GM23338 (cell line): ENCODE results near the gene PTPN5. TPM values are rescaled to one million over a fixed set of nuclear protein-coding genes. Genes with fewer than 3 reads are reported as not detected.

Source experiments
- ATAC-seq: fragments of 200-7000 bp; cut with Tn5 transposase; 3 replicates; pipeline ENCODE4 v1.9.1; 2020
- DNase-seq: peaks from one replicate; pipeline ENCODE4 v3.0.0-alpha.2; 2015; ENCODE audit warnings: low spot score
- H2AFZ ChIP-seq: fragments of 200-600 bp; sonication (generic); 2 replicates; pipeline ENCODE4 v1.8.0; 2016; ENCODE audit warnings: antibody characterized with exemption, mild to moderate bottlenecking, moderate library complexity
- H3F3A ChIP-seq: fragments of 200-600 bp; sonication (generic); replicated peaks from 2 replicates; pipeline ENCODE4 v1.8.0; 2017; ENCODE audit warnings: antibody characterized with exemption, mixed run types, low read depth
- H3K27ac ChIP-seq: fragments of 200-600 bp; sonication (generic); 2 replicates; pipeline ENCODE4 v1.6.1; 2016; ENCODE audit warnings: low read depth
- H3K27me3 ChIP-seq: fragments of 200-600 bp; sonication (generic); 2 replicates; pipeline ENCODE4 v1.8.0; 2016; ENCODE audit warnings: mild to moderate bottlenecking, mixed run types, moderate library complexity; ENCODE audit not compliant: insufficient read depth
- H3K36me3 ChIP-seq: fragments of 200-600 bp; sonication (generic); 2 replicates; pipeline ENCODE4 v1.8.0; 2016; ENCODE audit warnings: mild to moderate bottlenecking; ENCODE audit not compliant: insufficient read depth
- H3K4me1 ChIP-seq: fragments of 200-600 bp; sonication (generic); 2 replicates; pipeline ENCODE4 v1.8.0; 2016; ENCODE audit warnings: mild to moderate bottlenecking, moderate library complexity; ENCODE audit not compliant: insufficient read depth
- H3K4me2 ChIP-seq: fragments of 200-600 bp; sonication (generic); 2 replicates; pipeline ENCODE4 v1.7.1; 2017; ENCODE audit warnings: mixed run types
- H3K4me3 ChIP-seq: fragments of 200-600 bp; sonication (generic); 2 replicates; pipeline ENCODE4 v1.6.1; 2016; ENCODE audit warnings: mixed run types
- H3K79me2 ChIP-seq: fragments of 200-600 bp; sonication (generic); replicated peaks from 2 replicates; pipeline ENCODE4 v1.8.0; 2017; ENCODE audit warnings: mild to moderate bottlenecking; ENCODE audit not compliant: insufficient read depth
- H3K9me2 ChIP-seq: fragments of 200-600 bp; sonication (generic); 2 replicates; pipeline ENCODE4 v1.8.0; 2017; ENCODE audit not compliant: insufficient read depth
- H4K20me1 ChIP-seq: fragments of 200-600 bp; sonication (generic); replicated peaks from 2 replicates; pipeline ENCODE4 v1.8.0; 2017; ENCODE audit warnings: mild to moderate bottlenecking; ENCODE audit not compliant: insufficient read depth
- H3K27ac Mint-ChIP-seq: 2 replicates; pipeline ENCODE4 v1.8.0; 2020; ENCODE audit warnings: inconsistent platforms, mild to moderate bottlenecking, moderate library complexity, mixed read lengths
- H3K27me3 Mint-ChIP-seq: 3 replicates; pipeline ENCODE4 v1.8.0; 2022; ENCODE audit warnings: low read depth, mild to moderate bottlenecking, moderate library complexity, mixed read lengths, inconsistent platforms; ENCODE audit not compliant: insufficient read depth, poor library complexity
- H3K36me3 Mint-ChIP-seq: 3 replicates; pipeline ENCODE4 v1.8.0; 2021; ENCODE audit warnings: low read depth, mild to moderate bottlenecking, inconsistent platforms, moderate library complexity, mixed read lengths
- H3K4me1 Mint-ChIP-seq: 3 replicates; pipeline ENCODE4 v1.8.0; 2020; ENCODE audit warnings: mild to moderate bottlenecking, inconsistent platforms, mixed read lengths
- H3K4me3 Mint-ChIP-seq: 3 replicates; pipeline ENCODE4 v1.8.0; 2021; ENCODE audit warnings: moderate library complexity, mild to moderate bottlenecking, inconsistent platforms, mixed read lengths
- H3K9me3 Mint-ChIP-seq: 3 replicates; pipeline ENCODE4 v1.8.0; 2020; ENCODE audit warnings: moderate library complexity, mild to moderate bottlenecking, inconsistent platforms, mixed read lengths
- CREB1 ChIP-seq: fragments of 250-450 bp; sonication (Bioruptor Pico); IDR thresholded peaks from 2 replicates; pipeline ENCODE4 v1.5.0; 2020; ENCODE audit warnings: low read depth, mild to moderate bottlenecking, moderate library complexity
- EZH2 ChIP-seq: fragments of 200-600 bp; sonication (generic); IDR thresholded peaks from one replicate; pipeline ENCODE4 v1.8.0; 2017; ENCODE audit warnings: antibody characterized with exemption, mild to moderate bottlenecking, low read depth; ENCODE audit not compliant: unreplicated experiment
- EZH2phosphoT487 ChIP-seq: fragments of 200-600 bp; sonication (generic); IDR thresholded peaks from one replicate; pipeline ENCODE4 v1.8.1; 2018; ENCODE audit warnings: antibody characterized with exemption; ENCODE audit not compliant: unreplicated experiment
- JUNB ChIP-seq: IDR thresholded peaks from one replicate; pipeline ENCODE4 v1.6.1; 2016; ENCODE audit warnings: antibody characterized with exemption; ENCODE audit not compliant: unreplicated experiment
- NANOG ChIP-seq: IDR thresholded peaks from 2 replicates; pipeline ENCODE4 v1.6.1; 2016; ENCODE audit warnings: antibody characterized with exemption, borderline replicate concordance
- POLR2AphosphoS5 ChIP-seq: IDR thresholded peaks from 2 replicates; pipeline ENCODE4 v1.6.1; 2016; ENCODE audit warnings: antibody characterized with exemption, low read depth
- STAT1 ChIP-seq: IDR thresholded peaks from one replicate; pipeline ENCODE4 v1.6.1; 2016; ENCODE audit warnings: antibody characterized with exemption; ENCODE audit not compliant: unreplicated experiment
- ZNF114 ChIP-seq: fragments of 250-450 bp; sonication (Bioruptor Pico); IDR thresholded peaks from 2 replicates; pipeline ENCODE4 v1.5.0; 2020; ENCODE audit warnings: mild to moderate bottlenecking, moderate library complexity
- polyA plus RNA-seq: library from polyadenylated mRNA; unstranded; fragments of >200 nt; fragmentation: Nextera tagmentation; extraction: Ambion mirVana; gene quantifications from 2 replicates; pipeline ENCODE4 v1.2.1, GENCODE V29; 2016
- total RNA-seq: library from RNA; depleted of rRNA; stranded (reverse); fragments of >200 nt; shearing (Covaris generic); gene quantifications from 2 replicates; pipeline ENCODE4 v1.2.3, GENCODE V29; 2014
- TF ChIP-seq, protein P1 (sequence below): fragments of 250-450 bp; sonication (Bioruptor Pico); IDR thresholded peaks from 2 replicates; pipeline ENCODE4 v1.5.0; 2020; ENCODE audit warnings: mild to moderate bottlenecking, moderate library complexity
- TF ChIP-seq, protein P2 (sequence below): IDR thresholded peaks from one replicate; pipeline ENCODE4 v1.6.1; 2018; ENCODE audit warnings: antibody characterized with exemption; ENCODE audit not compliant: unreplicated experiment
- TF ChIP-seq, protein P3 (sequence below), 2 experiments: fragments of 200-600 bp in 1 of 2; sonication (generic) in 1 of 2; conservative IDR thresholded peaks; 2 replicates each; pipeline versions ENCODE4 v1.5.1 to v1.6.1; 2016 to 2017; ENCODE audit warnings: antibody characterized with exemption in 2 of 2, low read depth in 2 of 2, mild to moderate bottlenecking in 2 of 2, moderate library complexity in 1 of 2

PTPN5 gene
- total and polyA plus RNA-seq, 2 experiments from 2014 or later: 3.7 to 5.7 TPM

DNA sequence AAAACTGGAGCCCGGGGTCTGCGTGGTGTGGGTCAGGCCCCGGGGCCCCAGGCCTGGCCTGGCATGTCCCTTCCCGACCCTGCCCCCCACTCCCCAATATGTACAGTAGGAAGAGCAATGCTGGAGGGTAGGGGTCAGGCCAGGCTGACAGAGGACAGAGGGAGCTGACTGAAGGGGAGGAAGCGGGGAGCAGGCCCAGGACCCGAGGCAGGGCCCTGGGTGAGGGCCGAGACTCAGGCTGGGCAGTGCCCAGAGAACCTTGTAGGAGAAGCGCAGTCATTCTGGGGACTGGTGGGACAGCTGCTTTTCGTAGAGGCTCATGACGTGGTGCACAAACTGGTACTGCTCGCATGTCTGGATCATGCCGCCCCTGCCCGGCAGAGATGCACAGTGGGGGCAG is 62.9 kb downstream of the PTPN5 start:
- ATAC-seq (no peak), DNase-seq (no peak)
- no peaks in the 10 kb centered on the region for H3K79me2 ChIP-seq
- no peaks in the 10 kb centered on the region for H3K36me3 ChIP-seq
- no peaks in the 10 kb centered on the region; the same call in 1 of the 2 replicates for H4K20me1 ChIP-seq
- H3K9me2 ChIP-seq: no peaks in the 10 kb centered on the region
- H3K4me1 Mint-ChIP-seq: peaks cover 23% of the 10 kb centered on the region
- TF ChIP-seq CREB1 (CRISPR knock-in tag) (no peak), EZH2phosphoT487 (no peak), NANOG (no peak), STAT1 (no peak), ZNF114 (no peak), EZH2 (no peak), JUNB (no peak), POLR2AphosphoS5 (no peak)
- TF ChIP-seq, protein P1, sequence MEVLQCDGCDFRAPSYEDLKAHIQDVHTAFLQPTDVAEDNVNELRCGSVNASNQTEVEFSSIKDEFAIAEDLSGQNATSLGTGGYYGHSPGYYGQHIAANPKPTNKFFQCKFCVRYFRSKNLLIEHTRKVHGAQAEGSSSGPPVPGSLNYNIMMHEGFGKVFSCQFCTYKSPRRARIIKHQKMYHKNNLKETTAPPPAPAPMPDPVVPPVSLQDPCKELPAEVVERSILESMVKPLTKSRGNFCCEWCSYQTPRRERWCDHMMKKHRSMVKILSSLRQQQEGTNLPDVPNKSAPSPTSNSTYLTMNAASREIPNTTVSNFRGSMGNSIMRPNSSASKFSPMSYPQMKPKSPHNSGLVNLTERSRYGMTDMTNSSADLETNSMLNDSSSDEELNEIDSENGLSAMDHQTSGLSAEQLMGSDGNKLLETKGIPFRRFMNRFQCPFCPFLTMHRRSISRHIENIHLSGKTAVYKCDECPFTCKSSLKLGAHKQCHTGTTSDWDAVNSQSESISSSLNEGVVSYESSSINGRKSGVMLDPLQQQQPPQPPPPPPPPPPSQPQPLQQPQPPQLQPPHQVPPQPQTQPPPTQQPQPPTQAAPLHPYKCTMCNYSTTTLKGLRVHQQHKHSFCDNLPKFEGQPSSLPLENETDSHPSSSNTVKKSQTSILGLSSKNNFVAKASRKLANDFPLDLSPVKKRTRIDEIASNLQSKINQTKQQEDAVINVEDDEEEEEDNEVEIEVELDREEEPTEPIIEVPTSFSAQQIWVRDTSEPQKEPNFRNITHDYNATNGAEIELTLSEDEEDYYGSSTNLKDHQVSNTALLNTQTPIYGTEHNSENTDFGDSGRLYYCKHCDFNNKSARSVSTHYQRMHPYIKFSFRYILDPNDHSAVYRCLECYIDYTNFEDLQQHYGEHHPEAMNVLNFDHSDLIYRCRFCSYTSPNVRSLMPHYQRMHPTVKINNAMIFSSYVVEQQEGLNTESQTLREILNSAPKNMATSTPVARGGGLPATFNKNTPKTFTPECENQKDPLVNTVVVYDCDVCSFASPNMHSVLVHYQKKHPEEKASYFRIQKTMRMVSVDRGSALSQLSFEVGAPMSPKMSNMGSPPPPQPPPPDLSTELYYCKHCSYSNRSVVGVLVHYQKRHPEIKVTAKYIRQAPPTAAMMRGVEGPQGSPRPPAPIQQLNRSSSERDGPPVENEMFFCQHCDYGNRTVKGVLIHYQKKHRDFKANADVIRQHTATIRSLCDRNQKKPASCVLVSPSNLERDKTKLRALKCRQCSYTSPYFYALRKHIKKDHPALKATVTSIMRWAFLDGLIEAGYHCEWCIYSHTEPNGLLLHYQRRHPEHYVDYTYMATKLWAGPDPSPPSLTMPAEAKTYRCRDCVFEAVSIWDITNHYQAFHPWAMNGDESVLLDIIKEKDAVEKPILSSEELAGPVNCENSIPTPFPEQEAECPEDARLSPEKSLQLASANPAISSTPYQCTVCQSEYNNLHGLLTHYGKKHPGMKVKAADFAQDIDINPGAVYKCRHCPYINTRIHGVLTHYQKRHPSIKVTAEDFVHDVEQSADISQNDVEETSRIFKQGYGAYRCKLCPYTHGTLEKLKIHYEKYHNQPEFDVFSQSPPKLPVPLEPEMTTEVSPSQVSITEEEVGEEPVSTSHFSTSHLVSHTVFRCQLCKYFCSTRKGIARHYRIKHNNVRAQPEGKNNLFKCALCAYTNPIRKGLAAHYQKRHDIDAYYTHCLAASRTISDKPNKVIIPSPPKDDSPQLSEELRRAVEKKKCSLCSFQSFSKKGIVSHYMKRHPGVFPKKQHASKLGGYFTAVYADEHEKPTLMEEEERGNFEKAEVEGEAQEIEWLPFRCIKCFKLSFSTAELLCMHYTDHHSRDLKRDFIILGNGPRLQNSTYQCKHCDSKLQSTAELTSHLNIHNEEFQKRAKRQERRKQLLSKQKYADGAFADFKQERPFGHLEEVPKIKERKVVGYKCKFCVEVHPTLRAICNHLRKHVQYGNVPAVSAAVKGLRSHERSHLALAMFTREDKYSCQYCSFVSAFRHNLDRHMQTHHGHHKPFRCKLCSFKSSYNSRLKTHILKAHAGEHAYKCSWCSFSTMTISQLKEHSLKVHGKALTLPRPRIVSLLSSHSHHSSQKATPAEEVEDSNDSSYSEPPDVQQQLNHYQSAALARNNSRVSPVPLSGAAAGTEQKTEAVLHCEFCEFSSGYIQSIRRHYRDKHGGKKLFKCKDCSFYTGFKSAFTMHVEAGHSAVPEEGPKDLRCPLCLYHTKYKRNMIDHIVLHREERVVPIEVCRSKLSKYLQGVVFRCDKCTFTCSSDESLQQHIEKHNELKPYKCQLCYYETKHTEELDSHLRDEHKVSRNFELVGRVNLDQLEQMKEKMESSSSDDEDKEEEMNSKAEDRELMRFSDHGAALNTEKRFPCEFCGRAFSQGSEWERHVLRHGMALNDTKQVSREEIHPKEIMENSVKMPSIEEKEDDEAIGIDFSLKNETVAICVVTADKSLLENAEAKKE (CRISPR knock-in tag): no peak
- TF ChIP-seq, protein P2, sequence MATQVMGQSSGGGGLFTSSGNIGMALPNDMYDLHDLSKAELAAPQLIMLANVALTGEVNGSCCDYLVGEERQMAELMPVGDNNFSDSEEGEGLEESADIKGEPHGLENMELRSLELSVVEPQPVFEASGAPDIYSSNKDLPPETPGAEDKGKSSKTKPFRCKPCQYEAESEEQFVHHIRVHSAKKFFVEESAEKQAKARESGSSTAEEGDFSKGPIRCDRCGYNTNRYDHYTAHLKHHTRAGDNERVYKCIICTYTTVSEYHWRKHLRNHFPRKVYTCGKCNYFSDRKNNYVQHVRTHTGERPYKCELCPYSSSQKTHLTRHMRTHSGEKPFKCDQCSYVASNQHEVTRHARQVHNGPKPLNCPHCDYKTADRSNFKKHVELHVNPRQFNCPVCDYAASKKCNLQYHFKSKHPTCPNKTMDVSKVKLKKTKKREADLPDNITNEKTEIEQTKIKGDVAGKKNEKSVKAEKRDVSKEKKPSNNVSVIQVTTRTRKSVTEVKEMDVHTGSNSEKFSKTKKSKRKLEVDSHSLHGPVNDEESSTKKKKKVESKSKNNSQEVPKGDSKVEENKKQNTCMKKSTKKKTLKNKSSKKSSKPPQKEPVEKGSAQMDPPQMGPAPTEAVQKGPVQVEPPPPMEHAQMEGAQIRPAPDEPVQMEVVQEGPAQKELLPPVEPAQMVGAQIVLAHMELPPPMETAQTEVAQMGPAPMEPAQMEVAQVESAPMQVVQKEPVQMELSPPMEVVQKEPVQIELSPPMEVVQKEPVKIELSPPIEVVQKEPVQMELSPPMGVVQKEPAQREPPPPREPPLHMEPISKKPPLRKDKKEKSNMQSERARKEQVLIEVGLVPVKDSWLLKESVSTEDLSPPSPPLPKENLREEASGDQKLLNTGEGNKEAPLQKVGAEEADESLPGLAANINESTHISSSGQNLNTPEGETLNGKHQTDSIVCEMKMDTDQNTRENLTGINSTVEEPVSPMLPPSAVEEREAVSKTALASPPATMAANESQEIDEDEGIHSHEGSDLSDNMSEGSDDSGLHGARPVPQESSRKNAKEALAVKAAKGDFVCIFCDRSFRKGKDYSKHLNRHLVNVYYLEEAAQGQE: no peak
- TF ChIP-seq, protein P3, sequence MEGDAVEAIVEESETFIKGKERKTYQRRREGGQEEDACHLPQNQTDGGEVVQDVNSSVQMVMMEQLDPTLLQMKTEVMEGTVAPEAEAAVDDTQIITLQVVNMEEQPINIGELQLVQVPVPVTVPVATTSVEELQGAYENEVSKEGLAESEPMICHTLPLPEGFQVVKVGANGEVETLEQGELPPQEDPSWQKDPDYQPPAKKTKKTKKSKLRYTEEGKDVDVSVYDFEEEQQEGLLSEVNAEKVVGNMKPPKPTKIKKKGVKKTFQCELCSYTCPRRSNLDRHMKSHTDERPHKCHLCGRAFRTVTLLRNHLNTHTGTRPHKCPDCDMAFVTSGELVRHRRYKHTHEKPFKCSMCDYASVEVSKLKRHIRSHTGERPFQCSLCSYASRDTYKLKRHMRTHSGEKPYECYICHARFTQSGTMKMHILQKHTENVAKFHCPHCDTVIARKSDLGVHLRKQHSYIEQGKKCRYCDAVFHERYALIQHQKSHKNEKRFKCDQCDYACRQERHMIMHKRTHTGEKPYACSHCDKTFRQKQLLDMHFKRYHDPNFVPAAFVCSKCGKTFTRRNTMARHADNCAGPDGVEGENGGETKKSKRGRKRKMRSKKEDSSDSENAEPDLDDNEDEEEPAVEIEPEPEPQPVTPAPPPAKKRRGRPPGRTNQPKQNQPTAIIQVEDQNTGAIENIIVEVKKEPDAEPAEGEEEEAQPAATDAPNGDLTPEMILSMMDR (conservative IDR thresholded peaks at IDR 0.05; ENCODE audit: low read depth in 2 of 2): no peak
- no peak overlapping the region for H3K4me3 Mint-ChIP-seq
- H3K4me3 ChIP-seq: no peak overlapping the region
- no peak overlapping the region for H3K27ac Mint-ChIP-seq
- no peak overlapping the region for H2AFZ ChIP-seq
- no peaks in the 10 kb centered on the region; the same call in 2 of the 3 replicates for H3K9me3 Mint-ChIP-seq
- H3K36me3 Mint-ChIP-seq: no peaks in the 10 kb centered on the region; the same call in 2 of the 3 replicates
- H3K27me3 Mint-ChIP-seq: peaks cover 7% of the 10 kb centered on the region
- no peak overlapping the region for H3K27ac ChIP-seq
- peaks cover 7% of the 10 kb centered on the region; the same call in 1 of the 2 replicates for H3K4me1 ChIP-seq
- no peaks in the 10 kb centered on the region for H3K27me3 ChIP-seq
- no peak overlapping the region for H3K4me2 ChIP-seq
- no peaks in the 10 kb centered on the region for H3F3A ChIP-seq
